ENCODE data around the gene ZBTB37.

- TF ChIP-seq CTCF (conservative IDR thresholded peaks at IDR 0.05), result no peak
- TF ChIP-seq ZFX (IDR thresholded peaks at IDR 0.05), result no peak
Measured at GRCh38 chr1:173871091-173871490, 2.9 kb downstream of the ZBTB37 start.

Data from C4-2B (cell line).